HAP-1 (cell line): ENCODE measurements around the gene KCNK16.

ENCODE experiments used
- DNase-seq, 2 experiments: peaks; one replicate each; pipeline ENCODE4 v3.0.0-alpha.2; 2016 to 2020; ENCODE audit warnings: low spot score in 2 of 2
- H3K27me3 ChIP-seq: fragments of 250-450 bp; sonication (Bioruptor Pico); 2 replicates; pipeline ENCODE4 v1.5.1; 2020; ENCODE audit warnings: low read depth, mild to moderate bottlenecking, moderate library complexity
- H3K36me3 ChIP-seq: fragments of 250-450 bp; sonication (Bioruptor Pico); replicated peaks from 2 replicates; pipeline ENCODE4 v1.5.1; 2020; ENCODE audit warnings: mild to moderate bottlenecking
- H3K4me1 ChIP-seq: fragments of 250-450 bp; sonication (Bioruptor Pico); 2 replicates; pipeline ENCODE4 v1.5.1; 2020; ENCODE audit warnings: mild to moderate bottlenecking
- H3K4me3 ChIP-seq: fragments of 250-450 bp; sonication (Bioruptor Pico); 2 replicates; pipeline ENCODE4 v1.5.1; 2020; ENCODE audit warnings: mild to moderate bottlenecking, moderate library complexity
- H3K9me3 ChIP-seq: fragments of 250-450 bp; sonication (Bioruptor Pico); 2 replicates; pipeline ENCODE4 v1.5.1; 2020; ENCODE audit warnings: mild to moderate bottlenecking, moderate library complexity
- in situ Hi-C: fragments of 300-500 bp; cut with MboI; formaldehyde crosslinking; loops from 3 replicates; pipeline ENCODE4 v1.14.3; 2020; ENCODE audit warnings: low sequenced_read_pairs, inconsistent platforms, mixed read lengths

Gene KCNK16

DNA sequence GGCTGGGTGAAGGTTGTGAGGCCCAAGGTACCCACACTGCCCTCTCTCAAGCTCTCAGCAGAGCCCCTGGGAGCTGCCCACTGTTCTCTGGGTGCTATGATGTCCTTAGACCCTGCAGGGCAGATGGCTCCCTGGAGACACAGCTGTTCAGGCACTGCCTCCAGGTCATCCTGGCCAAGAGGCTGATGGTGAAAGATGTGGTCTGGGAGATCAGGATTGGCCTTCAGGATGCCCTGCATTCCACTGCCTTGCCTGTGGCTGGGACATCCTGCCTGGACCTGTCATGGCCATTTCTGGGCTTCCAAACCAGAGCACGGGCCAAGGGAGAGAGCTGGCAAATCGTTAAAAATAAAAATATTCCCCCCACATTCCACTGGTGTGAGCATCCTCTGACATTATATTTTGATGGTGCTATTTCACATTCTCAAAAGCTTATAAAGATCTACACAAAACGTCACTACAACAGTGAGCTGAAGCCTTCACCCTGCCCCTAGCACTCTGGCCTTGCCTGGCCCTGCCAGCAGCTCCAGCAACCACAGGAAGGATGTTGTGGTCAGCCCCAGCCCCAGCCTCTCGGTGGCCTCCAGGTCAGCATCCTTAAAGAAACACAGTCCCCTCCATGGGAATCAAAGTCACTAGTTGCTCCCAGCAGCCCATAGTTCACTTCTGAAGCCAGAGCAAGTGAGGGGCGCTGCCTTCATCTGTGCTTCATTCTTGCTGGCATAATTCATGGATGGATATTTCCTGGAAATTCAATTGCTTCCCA, 13.5 kb upstream of the KCNK16 start:
- Histone ChIP-seq H3K27me3 (no peaks in the 10 kb centered on the region; the same call in 1 of the 2 replicates), H3K4me3 (no peak overlapping the region), H3K9me3 (no peaks in the 10 kb centered on the region), H3K36me3 (no peaks in the 10 kb centered on the region), H3K4me1 (no peaks in the 10 kb centered on the region)
- in situ Hi-C loops = loop anchor here (25.0 kb wide), 1 partner anchor 1701 kb away; the partner anchor contains the start of genes TSPO2 and UNC5CL
- DNase-seq = no peak

DNA sequence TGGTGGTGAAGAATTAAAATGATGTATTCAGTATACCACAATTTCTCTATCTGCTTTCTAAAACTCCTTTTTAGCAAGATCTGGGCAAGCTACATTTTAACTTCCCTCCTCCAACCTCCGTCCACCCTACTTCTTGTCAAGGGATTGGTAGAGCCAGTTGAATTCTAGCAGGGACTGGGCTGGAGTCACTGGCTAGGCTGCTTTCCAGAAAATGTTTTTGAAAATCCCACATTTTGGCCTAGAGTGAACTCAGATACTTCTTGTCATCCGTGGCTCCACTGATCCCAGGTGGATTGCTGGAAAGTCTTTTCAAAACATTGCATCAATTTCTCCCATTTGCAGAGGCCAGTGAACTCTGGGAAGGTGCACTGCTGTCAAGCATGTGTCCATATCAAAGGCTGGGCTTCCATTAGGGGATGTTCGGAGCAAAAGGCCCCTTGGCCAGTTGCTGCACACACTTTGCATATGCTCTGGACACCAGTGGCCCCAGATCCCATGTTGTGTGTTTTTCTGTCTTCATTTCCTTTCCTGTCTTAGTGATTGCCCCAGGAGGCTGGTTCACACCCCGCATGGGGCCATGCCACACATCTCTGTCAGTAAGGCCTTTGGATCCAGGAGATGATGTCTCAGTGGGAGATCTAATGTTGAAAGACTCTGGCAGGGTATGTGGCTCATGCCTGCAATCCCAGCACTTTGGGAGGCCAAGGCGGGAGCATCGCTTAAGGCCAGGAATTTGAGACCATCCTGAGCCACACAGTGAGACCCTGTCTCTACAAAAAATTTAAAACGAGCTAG, 11.3 kb upstream of the KCNK16 start:
- no peaks in the 10 kb centered on the region for H3K4me1 ChIP-seq
- in situ Hi-C loops = loop anchor here (25.0 kb wide), 1 partner anchor 1703 kb away; the partner anchor contains the start of genes TSPO2 and UNC5CL
- no peak for DNase-seq
- no peaks in the 10 kb centered on the region for H3K36me3 ChIP-seq
- no peaks in the 10 kb centered on the region; the same call in 1 of the 2 replicates for H3K27me3 ChIP-seq
- no peaks in the 10 kb centered on the region for H3K9me3 ChIP-seq
- no peak overlapping the region for H3K4me3 ChIP-seq

DNA sequence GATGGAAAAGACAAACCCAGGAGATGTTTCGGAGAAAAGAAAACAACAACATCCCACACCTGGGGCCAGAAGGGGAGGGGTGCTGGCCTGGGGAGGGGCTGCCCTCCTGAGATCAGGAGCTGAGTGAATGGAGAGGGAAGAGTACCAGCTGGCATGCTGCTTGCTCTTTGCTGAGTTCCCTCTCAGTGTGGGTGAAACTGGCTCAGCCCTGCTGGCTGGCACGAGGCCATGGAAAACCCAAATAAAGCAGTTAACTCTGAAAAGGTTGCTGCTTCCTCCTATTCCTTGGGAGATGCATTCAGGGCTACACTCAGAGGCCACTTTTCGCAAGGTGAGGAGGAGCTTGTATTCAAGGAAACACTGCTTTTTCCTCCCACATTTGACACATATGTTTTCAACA, 8.0 kb upstream of the KCNK16 start:
- in situ Hi-C loops = loop anchor here (25.0 kb wide), 1 partner anchor 1707 kb away; the partner anchor contains the start of genes TSPO2 and UNC5CL
- DNase-seq = no peak

DNA sequence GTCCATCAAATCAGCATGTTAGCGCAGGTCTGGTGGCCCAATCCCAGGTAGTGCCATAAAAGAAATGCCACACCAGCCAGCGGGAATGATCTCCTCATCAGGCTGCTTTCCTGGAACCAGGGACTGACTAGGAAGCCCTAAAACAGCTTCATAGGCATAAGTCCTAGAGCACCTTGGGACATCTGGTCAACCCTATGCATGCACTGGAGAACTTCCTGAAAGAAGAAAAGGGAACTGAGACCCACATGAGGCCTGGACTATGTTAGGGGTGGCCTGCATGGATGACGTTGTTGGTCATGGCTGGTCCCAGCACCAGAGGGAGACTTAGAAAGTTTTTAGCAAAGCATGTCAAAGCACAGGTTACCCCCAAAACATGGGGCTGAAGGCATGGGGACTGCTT, 7.6 kb upstream of the KCNK16 start:
- no peaks in the 10 kb centered on the region for H3K27me3 ChIP-seq
- no peaks in the 10 kb centered on the region for H3K4me1 ChIP-seq
- H3K9me3 ChIP-seq = no peaks in the 10 kb centered on the region
- no peak overlapping the region for H3K4me3 ChIP-seq
- no peak for DNase-seq
- no peaks in the 10 kb centered on the region for H3K36me3 ChIP-seq
- in situ Hi-C loops = loop anchor here (25.0 kb wide), 1 partner anchor 1707 kb away; the partner anchor contains the start of genes TSPO2 and UNC5CL

More for the DNA sequence above, 8.0 kb upstream of the KCNK16 start:
- no peaks in the 10 kb centered on the region for H3K4me1 ChIP-seq
- H3K27me3 ChIP-seq = no peaks in the 10 kb centered on the region
- no peaks in the 10 kb centered on the region for H3K36me3 ChIP-seq
- no peak overlapping the region for H3K4me3 ChIP-seq
- no peaks in the 10 kb centered on the region for H3K9me3 ChIP-seq

DNA sequence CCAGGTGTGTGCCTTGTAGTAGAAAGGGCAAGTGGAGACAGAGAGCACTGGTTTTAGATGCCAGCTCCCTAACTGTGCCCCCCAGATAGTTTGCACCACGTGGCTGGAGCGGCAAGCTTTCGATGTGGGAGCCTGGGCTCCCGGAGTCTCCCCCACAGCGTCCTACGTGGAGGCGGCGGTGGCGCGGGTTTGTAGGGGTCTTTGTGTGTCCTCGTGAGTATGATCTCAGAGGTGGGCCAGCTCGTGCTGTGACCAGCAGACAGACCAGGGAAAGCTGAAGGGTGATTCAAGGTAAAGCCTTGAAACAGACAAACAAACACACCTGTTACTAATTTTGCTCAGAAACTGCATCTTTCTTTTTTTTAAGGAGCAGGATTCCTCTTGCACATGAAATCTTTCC, 5.6 kb upstream of the KCNK16 start:
- no peak overlapping the region for H3K4me3 ChIP-seq
- no peaks in the 10 kb centered on the region for H3K36me3 ChIP-seq
- H3K4me1 ChIP-seq = no peaks in the 10 kb centered on the region
- H3K27me3 ChIP-seq = no peaks in the 10 kb centered on the region
- in situ Hi-C loops = loop anchor here (25.0 kb wide), 1 partner anchor 1709 kb away; the partner anchor contains the start of genes TSPO2 and UNC5CL
- H3K9me3 ChIP-seq = no peaks in the 10 kb centered on the region
- DNase-seq = no peak

DNA sequence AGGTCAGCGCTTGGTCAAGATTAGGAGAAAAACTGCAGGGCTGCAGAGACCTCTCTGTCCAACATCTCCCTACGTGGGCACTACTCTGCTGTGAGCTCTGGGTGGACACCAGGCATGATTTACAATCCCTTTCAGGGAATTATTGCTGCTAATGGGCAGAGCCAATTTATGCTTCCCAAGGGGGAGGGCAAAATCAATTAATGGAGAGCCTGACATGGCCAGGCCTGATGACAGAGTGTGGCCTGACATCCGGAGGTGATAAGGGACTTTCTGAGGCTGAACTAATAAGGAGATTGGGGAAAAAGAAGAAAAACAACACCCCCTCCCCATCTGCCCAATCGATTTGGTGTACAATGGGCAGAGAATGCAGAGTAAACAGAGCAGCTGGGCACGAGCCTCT, 5.0 kb upstream of the KCNK16 start:
- DNase-seq = no peak
- H3K4me3 ChIP-seq = no peak overlapping the region
- H3K36me3 ChIP-seq = no peaks in the 10 kb centered on the region
- H3K9me3 ChIP-seq = no peaks in the 10 kb centered on the region
- H3K27me3 ChIP-seq = no peaks in the 10 kb centered on the region
- in situ Hi-C loops = loop anchor here (25.0 kb wide), 1 partner anchor 1710 kb away; the partner anchor contains the start of genes TSPO2 and UNC5CL
- H3K4me1 ChIP-seq = no peaks in the 10 kb centered on the region

DNA sequence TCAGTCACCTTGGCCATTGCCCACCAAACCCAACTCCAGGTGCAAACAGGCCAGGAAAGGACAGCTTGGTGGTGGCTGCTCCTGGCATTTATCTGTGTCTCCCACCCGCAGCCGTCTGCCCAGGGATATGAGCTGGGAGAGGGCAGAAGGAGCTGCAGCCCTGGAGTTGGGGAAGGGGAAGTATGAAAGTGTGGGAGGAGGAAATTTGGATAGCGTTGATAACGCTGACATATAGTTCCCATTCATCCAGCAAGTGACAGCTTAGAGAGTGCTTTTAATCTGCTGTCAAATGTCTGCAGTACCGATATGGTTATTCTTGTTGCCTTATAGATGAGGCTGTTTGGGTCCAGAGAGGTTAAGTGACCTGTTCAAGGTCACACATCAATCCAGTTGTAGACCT, 741 bp downstream of the KCNK16 start:
- Histone ChIP-seq H3K9me3 (no peaks in the 10 kb centered on the region), H3K4me3 (no peak overlapping the region), H3K4me1 (no peaks in the 10 kb centered on the region), H3K27me3 (no peaks in the 10 kb centered on the region), H3K36me3 (no peaks in the 10 kb centered on the region)
- in situ Hi-C loops = no loop called here
- DNase-seq = no peak

DNA sequence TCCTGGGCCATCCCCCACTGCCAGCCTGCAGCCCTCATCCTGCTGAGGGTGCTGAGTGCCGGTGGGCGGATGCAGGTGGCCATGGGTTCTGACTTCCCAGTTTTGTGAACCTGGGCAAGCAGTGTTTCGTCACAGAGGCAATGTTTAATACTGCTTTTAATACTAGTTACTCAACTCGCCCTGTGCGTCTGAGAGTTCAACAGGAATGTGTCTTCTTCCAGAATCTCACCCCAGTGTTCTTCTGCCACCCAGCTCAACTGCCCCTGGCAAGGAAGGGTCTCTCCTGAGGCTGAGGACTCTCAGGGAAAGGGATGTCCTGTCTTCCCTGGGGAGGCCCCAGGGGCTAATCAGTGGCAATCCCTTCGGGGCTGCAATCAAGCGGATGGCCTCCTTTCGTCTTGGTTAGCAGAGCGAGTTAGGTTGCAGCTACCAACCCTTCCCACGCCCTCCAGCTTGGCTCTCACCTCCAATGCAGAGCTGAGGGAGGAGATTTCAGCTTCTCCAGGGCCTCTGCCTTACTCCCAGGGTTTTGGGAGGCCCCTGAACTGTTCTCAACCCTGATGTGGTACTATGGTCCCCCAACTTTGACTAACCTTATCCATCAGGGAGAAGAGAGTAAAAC, 2.0 kb downstream of the KCNK16 start:
- in situ Hi-C loops = no loop called here
- H3K9me3 ChIP-seq = no peaks in the 10 kb centered on the region
- no peak overlapping the region for H3K4me3 ChIP-seq
- H3K36me3 ChIP-seq = no peaks in the 10 kb centered on the region
- no peak for DNase-seq
- no peaks in the 10 kb centered on the region for H3K4me1 ChIP-seq
- H3K27me3 ChIP-seq = no peaks in the 10 kb centered on the region

DNA sequence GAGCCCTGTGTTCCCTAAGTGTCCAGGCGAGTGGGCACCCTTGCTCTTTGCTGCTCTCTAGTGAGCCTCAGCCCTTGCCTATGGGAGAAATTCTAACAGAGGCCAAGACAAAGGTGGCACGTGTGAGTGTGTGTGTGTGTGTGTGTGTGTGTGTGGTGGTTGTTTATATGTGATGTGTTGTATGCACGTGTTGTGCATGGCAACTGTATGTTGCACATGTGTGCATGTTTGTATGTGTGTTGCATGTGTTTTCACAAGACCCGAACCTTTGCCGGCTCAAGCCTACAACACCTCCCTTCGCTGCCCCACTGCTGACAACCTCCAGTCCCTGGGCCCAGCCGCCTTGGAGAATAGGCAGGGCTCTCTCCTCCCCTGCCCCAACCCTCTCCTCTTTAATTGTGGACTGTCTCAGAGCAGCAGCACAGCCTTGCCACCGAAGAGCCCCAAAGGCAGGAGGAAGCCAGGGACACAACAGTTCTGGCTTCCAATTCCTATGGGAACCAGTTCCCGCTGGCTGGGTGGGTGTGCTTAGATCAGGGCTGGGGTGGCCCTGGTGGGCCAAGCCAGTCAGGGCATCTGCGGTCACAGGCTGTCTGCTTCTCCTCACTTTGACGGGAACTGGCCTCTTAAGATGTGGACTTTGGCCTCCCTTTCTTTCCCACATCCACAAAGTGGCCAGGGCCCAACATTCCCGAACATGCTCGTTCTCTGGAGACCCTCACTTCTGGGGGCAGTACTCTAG, 2.7 kb downstream of the KCNK16 start:
- in situ Hi-C loops = no loop called here
- Histone ChIP-seq H3K4me3 (no peak overlapping the region), H3K36me3 (no peaks in the 10 kb centered on the region), H3K27me3 (peaks cover 3% of the 10 kb centered on the region; the same call in 1 of the 2 replicates), H3K9me3 (no peaks in the 10 kb centered on the region), H3K4me1 (no peaks in the 10 kb centered on the region)
- DNase-seq = no peak

DNA sequence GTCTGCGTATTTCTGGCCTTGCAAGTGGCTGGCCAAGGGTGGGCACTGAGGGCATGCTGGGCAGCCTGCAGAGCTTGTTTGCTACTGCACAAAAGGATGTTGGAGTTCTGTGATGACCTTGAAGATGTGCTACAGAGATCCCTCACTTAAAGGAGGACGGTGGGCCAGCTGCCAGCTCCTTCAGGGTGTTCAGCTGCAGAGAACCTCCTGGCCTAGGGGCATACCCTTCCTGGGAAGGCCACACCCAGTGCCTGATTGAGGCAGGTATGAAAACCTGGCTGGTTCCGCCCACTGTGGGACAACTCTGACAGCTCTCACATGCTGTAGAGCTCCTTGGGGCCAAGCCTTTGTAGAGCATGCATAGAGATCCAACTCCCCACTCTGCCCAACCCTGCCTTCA, 5.2 kb downstream of the KCNK16 start:
- DNase-seq = no peak
- H3K36me3 ChIP-seq = no peaks in the 10 kb centered on the region
- no peaks in the 10 kb centered on the region for H3K9me3 ChIP-seq
- H3K4me1 ChIP-seq = no peaks in the 10 kb centered on the region
- in situ Hi-C loops = no loop called here
- peaks cover 23% of the 10 kb centered on the region for H3K27me3 ChIP-seq
- no peak overlapping the region for H3K4me3 ChIP-seq

DNA sequence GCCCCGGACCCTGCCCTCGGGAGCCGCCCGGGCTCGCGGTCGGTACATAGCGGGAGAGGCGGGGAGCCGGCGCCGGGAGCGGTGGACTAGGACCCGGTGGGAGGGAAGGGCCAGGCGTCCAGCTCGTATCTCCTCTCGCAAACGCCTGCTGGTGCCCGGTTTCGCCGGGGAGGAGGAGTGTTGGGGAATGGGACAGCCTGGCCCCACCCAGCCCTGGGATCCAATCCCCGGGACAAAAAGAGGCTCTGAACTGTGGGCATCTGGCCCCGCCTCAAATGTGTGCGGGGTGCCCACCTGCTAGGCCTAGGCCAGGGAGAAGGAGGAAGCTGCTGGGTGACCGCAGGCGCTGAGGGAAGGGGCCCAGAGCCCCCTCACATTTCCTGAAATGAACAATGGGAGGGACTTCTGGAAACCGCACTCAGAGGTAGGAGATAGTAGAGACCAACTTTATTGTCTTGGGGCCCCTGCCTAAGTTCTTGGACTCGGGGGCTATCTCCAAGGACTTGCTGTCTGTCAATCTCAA, 8.2 kb downstream of the KCNK16 start, which contains the start of gene KCNK17:
Gene KCNK17 (minus strand): TSS at position 147 of the 523 bp plus-strand sequence. CDS start 99 bp downstream, at position 48.
- DNase-seq = no peak
- H3K27me3 ChIP-seq = peaks cover 23% of the 10 kb centered on the region

DNA sequence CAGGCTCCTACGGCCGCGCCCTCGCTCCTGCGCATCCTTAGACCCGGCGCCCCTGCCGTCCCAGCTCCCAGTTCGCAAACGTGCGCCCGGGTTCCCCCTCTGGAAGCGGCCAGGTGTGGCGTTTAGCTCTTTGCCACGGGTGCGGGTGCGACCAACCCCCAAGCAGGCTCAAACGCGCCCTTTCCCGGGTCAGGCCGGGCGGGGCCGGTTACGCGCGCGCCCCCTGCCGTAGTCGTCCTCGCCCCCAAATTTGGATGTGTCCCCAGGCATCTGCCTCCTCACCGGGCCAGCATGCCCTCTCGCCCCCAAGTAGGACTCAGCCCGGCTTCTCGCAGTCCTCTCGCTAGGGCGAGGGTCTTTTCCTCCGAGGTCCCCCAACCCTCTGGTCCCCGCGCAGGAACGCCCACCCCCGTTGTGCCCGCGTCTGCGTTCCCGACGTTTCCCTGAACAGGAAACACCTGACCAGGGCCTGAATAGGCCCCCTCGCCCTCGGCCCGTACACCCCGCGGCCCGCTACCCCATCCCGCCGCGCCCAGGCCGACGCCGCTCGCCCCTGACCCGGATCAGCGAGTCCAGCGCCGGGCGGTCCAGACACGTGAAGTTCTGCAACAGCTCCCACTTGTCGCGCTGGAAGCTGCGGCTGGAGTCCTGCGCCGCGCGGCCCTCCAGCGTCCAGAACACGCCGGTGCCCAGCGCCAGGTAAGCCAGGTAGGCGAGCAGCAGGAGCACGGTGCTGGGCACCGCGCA, 8.8 kb downstream of the KCNK16 start:
- DNase-seq = no peak
- Histone ChIP-seq H3K4me3 (no peak overlapping the region), H3K9me3 (no peaks in the 10 kb centered on the region), H3K36me3 (no peaks in the 10 kb centered on the region), H3K4me1 (no peaks in the 10 kb centered on the region), H3K27me3 (peaks cover 23% of the 10 kb centered on the region)
- in situ Hi-C loops = no loop called here

More for the DNA sequence above, 8.2 kb downstream of the KCNK16 start, which contains the start of gene KCNK17:
- Histone ChIP-seq H3K9me3 (no peaks in the 10 kb centered on the region), H3K36me3 (no peaks in the 10 kb centered on the region), H3K4me1 (no peaks in the 10 kb centered on the region), H3K4me3 (no peak within 1 kb of the TSS)
- in situ Hi-C loops = no loop called here
